ENCODE data around the gene CDC42BPB. TPM values are rescaled to one million over a fixed set of nuclear protein-coding genes. Genes with fewer than 3 reads are reported as not detected.
A peak's percentile ranks its signal among the peaks of the same experiment; 100 is the strongest.

CDC42BPB gene
- total RNA-seq, 1 donor from 2014 or later: 68.4 TPM

GRCh38 chr14:103086771-103087342 lies 29.5 kb upstream of the CDC42BPB start:
- TF ChIP-seq CTCF (conservative IDR thresholded peaks at IDR 0.05; ENCODE audit: low read depth, low read length): no peak
- no peak for DNase-seq (ENCODE audit: low read depth)

GRCh38 chr14:103085106-103086091 lies 28.1 kb upstream of the CDC42BPB start:
- H3K4me3 ChIP-seq (ENCODE audit: low read depth, low read length): no peak overlapping the region
- no peak for DNase-seq (ENCODE audit: low read depth)
- peak; percentile 39 for TF ChIP-seq CTCF (conservative IDR thresholded peaks at IDR 0.05; ENCODE audit: low read depth, low read length)

More at GRCh38 chr14:103086771-103087342, 29.5 kb upstream of the CDC42BPB start:
- no peak overlapping the region for H3K4me3 ChIP-seq (ENCODE audit: low read depth, low read length)

GRCh38 chr14:103084021-103084919 lies 26.9 kb upstream of the CDC42BPB start, which contains the start of gene LBHD2:
Gene LBHD2 (plus strand): TSS chr14:103084210. CDS start chr14:103086013, 1,803 bp downstream.
- DNase-seq (ENCODE audit: low read depth): no peak
- H3K4me3 ChIP-seq (ENCODE audit: low read depth, low read length): peak within 1 kb of the TSS; percentile 42
- no peak for TF ChIP-seq CTCF (conservative IDR thresholded peaks at IDR 0.05; ENCODE audit: low read depth, low read length)

- no peak for DNase-seq (ENCODE audit: low read depth)
- TF ChIP-seq CTCF (conservative IDR thresholded peaks at IDR 0.05; ENCODE audit: low read depth, low read length): no peak
- no peak overlapping the region for H3K4me3 ChIP-seq (ENCODE audit: low read depth, low read length)
Measured at GRCh38 chr14:103081951-103082350, 24.6 kb upstream of the CDC42BPB start.

- no peak for DNase-seq (ENCODE audit: low read depth)
- TF ChIP-seq CTCF (conservative IDR thresholded peaks at IDR 0.05; ENCODE audit: low read depth, low read length): no peak
- H3K4me3 ChIP-seq (ENCODE audit: low read depth, low read length): no peak overlapping the region
Measured at GRCh38 chr14:103078860-103079587, 21.7 kb upstream of the CDC42BPB start.

GRCh38 chr14:103078420-103078749 lies 21.0 kb upstream of the CDC42BPB start:
- peak; percentile 76 for TF ChIP-seq CTCF (conservative IDR thresholded peaks at IDR 0.05; ENCODE audit: low read depth, low read length)
- DNase-seq (ENCODE audit: low read depth): no peak
- no peak overlapping the region for H3K4me3 ChIP-seq (ENCODE audit: low read depth, low read length)

Data from epithelial cell of proximal tubule (primary cell).